OCI-LY7 (cell line): Measurements from ENCODE around the gene SMPD1. TPM values are rescaled to one million over a fixed set of nuclear protein-coding genes. Genes with fewer than 3 reads are reported as not detected.

Experiments used
- BruUV-seq: library from RNA; stranded (reverse); fragments of 400-500 nt; replicated peaks from 2 replicates; lab custom pipeline; 2021; lab: Mats Ljungman, UMichigan
- CTCF ChIA-PET: fragments of 300-600 bp; sonication (Branson Sonifier 250); formaldehyde crosslinking; loops from one replicate; lab custom pipeline; 2022; ENCODE audit warnings: antibody characterized with exemption; ENCODE audit not compliant: unreplicated experiment; lab: Charles Lee
- POLR2A ChIA-PET: fragments of 300-600 bp; sonication (Branson Sonifier 250); formaldehyde crosslinking; loops from one replicate; lab custom pipeline; 2022; ENCODE audit warnings: antibody characterized with exemption; lab: Charles Lee
- DNase-seq: peaks from one replicate; pipeline ENCODE4 v3.0.0-alpha.2; 2015; ENCODE audit warnings: low spot score
- H2AFZ ChIP-seq: fragments of 200-600 bp; sonication (generic), shearing (Covaris generic); 2 replicates; pipeline ENCODE4 v1.6.1; 2014; ENCODE audit warnings: mild to moderate bottlenecking, antibody characterized with exemption, low read length, moderate library complexity
- H3K27ac ChIP-seq: fragments of 200-600 bp; sonication (generic); 2 replicates; pipeline ENCODE4 v1.5.1; 2014; ENCODE audit warnings: mixed run types, low read depth, mild to moderate bottlenecking, moderate library complexity, low read length, inconsistent platforms; ENCODE audit not compliant: poor library complexity, severe bottlenecking
- H3K36me3 ChIP-seq: fragments of 200-600 bp; sonication (generic); 2 replicates; pipeline ENCODE4 v1.6.1; 2014; ENCODE audit warnings: mild to moderate bottlenecking, antibody characterized with exemption, low read length, moderate library complexity, mixed read lengths; ENCODE audit not compliant: insufficient read depth
- H3K4me1 ChIP-seq: fragments of 200-600 bp; sonication (generic); 2 replicates; pipeline ENCODE4 v1.5.1; 2014; ENCODE audit warnings: mild to moderate bottlenecking, low read length; ENCODE audit not compliant: insufficient read depth, poor library complexity, severe bottlenecking
- H3K4me2 ChIP-seq: fragments of 200-600 bp; sonication (generic); 2 replicates; pipeline ENCODE4 v1.6.1; 2014; ENCODE audit warnings: mild to moderate bottlenecking, low read length
- H3K4me3 ChIP-seq: fragments of 200-600 bp; sonication (generic); 2 replicates; pipeline ENCODE4 v1.5.1; 2014; ENCODE audit warnings: mild to moderate bottlenecking, low read depth, low read length; ENCODE audit not compliant: poor library complexity, severe bottlenecking
- H3K79me2 ChIP-seq: fragments of 200-600 bp; sonication (generic); 2 replicates; pipeline ENCODE4 v1.6.1; 2016; ENCODE audit warnings: low read depth, mild to moderate bottlenecking, low read length, moderate library complexity, mixed read lengths; ENCODE audit not compliant: insufficient read depth
- H3K9me2 ChIP-seq: fragments of 200-600 bp; sonication (generic); 2 replicates; pipeline ENCODE4 v1.6.1; 2016; ENCODE audit warnings: mild to moderate bottlenecking, low read length, mixed read lengths; ENCODE audit not compliant: insufficient read depth
- H3K9me3 ChIP-seq: fragments of 200-600 bp; sonication (generic); 2 replicates; pipeline ENCODE4 v1.6.1; 2014; ENCODE audit warnings: mild to moderate bottlenecking, mixed run types, low read length, mixed read lengths
- H4K20me1 ChIP-seq: fragments of 200-600 bp; sonication (generic); 2 replicates; pipeline ENCODE4 v1.6.1; 2014; ENCODE audit warnings: mild to moderate bottlenecking, antibody characterized with exemption, low read length, moderate library complexity, mixed read lengths; ENCODE audit not compliant: insufficient read depth
- EZH2phosphoT487 ChIP-seq: fragments of 200-600 bp; sonication (generic); IDR thresholded peaks from 2 replicates; pipeline ENCODE4 v1.6.1; 2018; ENCODE audit warnings: low read depth, borderline replicate concordance, mild to moderate bottlenecking, mixed run types, antibody characterized with exemption, low read length, moderate library complexity, mixed read lengths
- intact Hi-C: fragments of 100-400 bp; cut with micrococcal nuclease; formaldehyde crosslinking; loops from one replicate; pipeline ENCODE4 v1.10.0; 2022; ENCODE audit not compliant: unreplicated experiment
- total RNA-seq, 2 experiments: library from RNA; depleted of rRNA in 1 of 2; stranded (reverse); fragments of >200 nt in 1 of 2; shearing (Covaris generic) in 1 of 2; gene quantifications; 2 replicates each; pipeline ENCODE4 v1.2.3, GENCODE V29; 2014 to 2022
- TF ChIP-seq, protein P1 (sequence below): fragments of 200-600 bp; sonication (generic); conservative IDR thresholded peaks from 2 replicates; pipeline ENCODE4 v1.5.1; 2014; ENCODE audit warnings: mild to moderate bottlenecking, antibody characterized with exemption, low read length, moderate library complexity, mixed read lengths

SMPD1 gene
- total RNA-seq, 2 experiments from 2014 or later, result 5.1 to 11.9 TPM

GRCh38 chr11:6356503-6357055 is 33.7 kb upstream of the SMPD1 start:
- Histone ChIP-seq H4K20me1 (no peaks in the 10 kb centered on the region), H3K79me2 (no peaks in the 10 kb centered on the region), H3K27ac (no peak overlapping the region), H3K36me3 (no peaks in the 10 kb centered on the region), H3K4me1 (no peaks in the 10 kb centered on the region), H3K9me3 (no peaks in the 10 kb centered on the region), H2AFZ (no peak overlapping the region), H3K4me3 (no peak overlapping the region), H3K4me2 (no peak overlapping the region), H3K9me2 (no peaks in the 10 kb centered on the region)
- CTCF ChIA-PET, result no interaction called here
- no peak for DNase-seq
- no TSS peak for BruUV-seq
- TF ChIP-seq, protein P1, sequence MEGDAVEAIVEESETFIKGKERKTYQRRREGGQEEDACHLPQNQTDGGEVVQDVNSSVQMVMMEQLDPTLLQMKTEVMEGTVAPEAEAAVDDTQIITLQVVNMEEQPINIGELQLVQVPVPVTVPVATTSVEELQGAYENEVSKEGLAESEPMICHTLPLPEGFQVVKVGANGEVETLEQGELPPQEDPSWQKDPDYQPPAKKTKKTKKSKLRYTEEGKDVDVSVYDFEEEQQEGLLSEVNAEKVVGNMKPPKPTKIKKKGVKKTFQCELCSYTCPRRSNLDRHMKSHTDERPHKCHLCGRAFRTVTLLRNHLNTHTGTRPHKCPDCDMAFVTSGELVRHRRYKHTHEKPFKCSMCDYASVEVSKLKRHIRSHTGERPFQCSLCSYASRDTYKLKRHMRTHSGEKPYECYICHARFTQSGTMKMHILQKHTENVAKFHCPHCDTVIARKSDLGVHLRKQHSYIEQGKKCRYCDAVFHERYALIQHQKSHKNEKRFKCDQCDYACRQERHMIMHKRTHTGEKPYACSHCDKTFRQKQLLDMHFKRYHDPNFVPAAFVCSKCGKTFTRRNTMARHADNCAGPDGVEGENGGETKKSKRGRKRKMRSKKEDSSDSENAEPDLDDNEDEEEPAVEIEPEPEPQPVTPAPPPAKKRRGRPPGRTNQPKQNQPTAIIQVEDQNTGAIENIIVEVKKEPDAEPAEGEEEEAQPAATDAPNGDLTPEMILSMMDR, result no peak
- no peak for TF ChIP-seq EZH2phosphoT487
- intact Hi-C loops, result no loop called here
- POLR2A ChIA-PET, result no interaction called here

DNA sequence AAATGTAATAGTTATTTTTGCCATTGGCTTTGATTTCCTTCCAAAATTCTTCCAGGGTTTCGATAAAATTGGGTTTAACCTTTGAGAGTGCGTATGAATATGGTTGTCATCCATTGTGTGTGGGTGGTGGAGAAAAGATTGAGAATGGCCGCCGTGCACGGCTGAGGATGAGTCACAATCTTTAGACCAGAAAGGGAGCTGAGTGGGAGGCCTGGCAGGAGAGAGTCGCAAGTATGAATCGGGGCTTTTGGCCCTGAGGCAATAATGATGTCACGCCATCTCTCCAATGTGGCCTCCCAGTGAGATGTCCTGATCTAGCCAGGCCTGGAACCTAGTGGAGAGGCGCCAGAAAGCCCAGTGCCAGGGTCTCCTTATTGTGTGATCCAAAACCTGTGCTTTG is 33.1 kb upstream of the SMPD1 start:
- BruUV-seq, result no TSS peak
- Histone ChIP-seq H2AFZ (no peak overlapping the region), H4K20me1 (no peaks in the 10 kb centered on the region), H3K4me1 (no peaks in the 10 kb centered on the region), H3K9me3 (no peaks in the 10 kb centered on the region), H3K4me3 (no peak overlapping the region), H3K36me3 (no peaks in the 10 kb centered on the region), H3K79me2 (no peaks in the 10 kb centered on the region), H3K4me2 (no peak overlapping the region), H3K27ac (no peak overlapping the region), H3K9me2 (no peaks in the 10 kb centered on the region)
- ChIA-PET POLR2A (no interaction called here), CTCF (no interaction called here)
- no peak for DNase-seq
- TF ChIP-seq, protein P1, result no peak
- no peak for TF ChIP-seq EZH2phosphoT487
- intact Hi-C loops, result no loop called here

- Histone ChIP-seq H2AFZ (no peak overlapping the region), H3K4me1 (no peaks in the 10 kb centered on the region), H3K4me2 (no peak overlapping the region), H3K79me2 (no peaks in the 10 kb centered on the region), H3K4me3 (no peak overlapping the region), H3K36me3 (no peaks in the 10 kb centered on the region), H3K27ac (no peak overlapping the region), H3K9me3 (no peaks in the 10 kb centered on the region), H4K20me1 (no peaks in the 10 kb centered on the region), H3K9me2 (no peaks in the 10 kb centered on the region)
- BruUV-seq, result no TSS peak
- TF ChIP-seq, protein P1, result no peak
- TF ChIP-seq EZH2phosphoT487, result no peak
- ChIA-PET CTCF (no interaction called here), POLR2A (interaction anchor here (0.5 to 1.4 kb wide), 9 partner anchors 11 to 695 kb away, joined by 3 to 6 read pairs (median 4); no protein-coding TSS in a partner anchor)
- intact Hi-C loops, result no loop called here
- DNase-seq, result no peak
Observed at GRCh38 chr11:6360183-6360582, 30.1 kb upstream of the SMPD1 start.
